ENCODE measurements around the gene EPHB3.

DNA sequence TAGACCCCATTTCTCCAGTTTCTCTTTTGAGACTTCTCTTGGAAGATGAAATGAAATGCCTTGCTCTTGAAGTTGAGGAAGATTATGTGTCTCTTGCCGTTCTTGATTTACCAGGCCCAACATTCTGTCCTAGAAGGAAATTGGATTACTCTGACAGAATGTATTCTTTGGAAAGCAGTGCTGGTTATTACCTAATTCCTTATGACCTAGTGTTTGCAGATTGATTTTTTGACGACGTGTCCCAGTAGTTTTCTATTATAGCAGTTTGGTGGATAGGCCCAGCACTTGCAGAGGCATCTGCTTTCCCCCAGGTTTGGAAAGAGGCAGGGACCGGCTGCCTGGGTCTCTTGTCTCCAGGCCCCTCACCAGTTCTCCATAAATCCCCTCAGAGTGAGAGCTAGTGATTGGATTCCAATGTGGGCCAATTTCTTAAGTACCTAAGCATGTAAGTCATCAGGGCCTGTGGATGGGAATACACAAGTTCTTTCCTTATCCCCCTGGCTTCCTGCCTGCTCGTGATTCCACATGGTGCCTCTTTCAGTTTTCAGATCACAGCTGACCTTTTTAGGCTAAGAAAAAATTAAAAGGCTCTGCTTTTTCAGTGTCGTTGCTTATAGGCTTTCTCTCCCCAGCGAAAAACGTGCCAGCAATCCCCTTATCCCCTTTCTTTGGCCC, 50.2 kb downstream of the EPHB3 start:
- TF ChIP-seq POLR2AphosphoS5 (IDR thresholded peaks at IDR 0.05; ENCODE audit: insufficient read depth in 1 of 2, low read depth in 1 of 2) (no peak), POLR2A (IDR thresholded peaks at IDR 0.05) (no peak)
- TF ChIP-seq, protein P1, sequence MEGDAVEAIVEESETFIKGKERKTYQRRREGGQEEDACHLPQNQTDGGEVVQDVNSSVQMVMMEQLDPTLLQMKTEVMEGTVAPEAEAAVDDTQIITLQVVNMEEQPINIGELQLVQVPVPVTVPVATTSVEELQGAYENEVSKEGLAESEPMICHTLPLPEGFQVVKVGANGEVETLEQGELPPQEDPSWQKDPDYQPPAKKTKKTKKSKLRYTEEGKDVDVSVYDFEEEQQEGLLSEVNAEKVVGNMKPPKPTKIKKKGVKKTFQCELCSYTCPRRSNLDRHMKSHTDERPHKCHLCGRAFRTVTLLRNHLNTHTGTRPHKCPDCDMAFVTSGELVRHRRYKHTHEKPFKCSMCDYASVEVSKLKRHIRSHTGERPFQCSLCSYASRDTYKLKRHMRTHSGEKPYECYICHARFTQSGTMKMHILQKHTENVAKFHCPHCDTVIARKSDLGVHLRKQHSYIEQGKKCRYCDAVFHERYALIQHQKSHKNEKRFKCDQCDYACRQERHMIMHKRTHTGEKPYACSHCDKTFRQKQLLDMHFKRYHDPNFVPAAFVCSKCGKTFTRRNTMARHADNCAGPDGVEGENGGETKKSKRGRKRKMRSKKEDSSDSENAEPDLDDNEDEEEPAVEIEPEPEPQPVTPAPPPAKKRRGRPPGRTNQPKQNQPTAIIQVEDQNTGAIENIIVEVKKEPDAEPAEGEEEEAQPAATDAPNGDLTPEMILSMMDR (IDR thresholded peaks at IDR 0.05): no peak
